IPS-11a (cell line): ENCODE results near the gene PEF1.

Experiments
- H3K4me3 ChIP-seq: one replicate; pipeline ENCODE4 v1.5.1; 2013; ENCODE audit warnings: low read depth, low read length, control low read depth

PEF1 gene

GRCh38 chr1:31644560-31645273 is at the start of gene PEF1:
PEF1 (minus strand) TSS chr1:31644876; CDS start chr1:31644864, 12 bp downstream.
- H3K4me3 ChIP-seq = peak within 1 kb of the TSS; percentile 98

GRCh38 chr1:31693231-31693630 is 48.6 kb upstream of the PEF1 start:
- no peak overlapping the region for H3K4me3 ChIP-seq

GRCh38 chr1:31691951-31692350 is 47.3 kb upstream of the PEF1 start:
- H3K4me3 ChIP-seq = no peak overlapping the region

GRCh38 chr1:31691446-31691845 is 46.8 kb upstream of the PEF1 start:
- no peak overlapping the region for H3K4me3 ChIP-seq

- H3K4me3 ChIP-seq = no peak overlapping the region
Observed at GRCh38 chr1:31690921-31691320, 46.2 kb upstream of the PEF1 start.

- H3K4me3 ChIP-seq = no peak overlapping the region
Observed at GRCh38 chr1:31689854-31690253, 45.2 kb upstream of the PEF1 start.

- no peak overlapping the region for H3K4me3 ChIP-seq
Observed at GRCh38 chr1:31689379-31689778, 44.7 kb upstream of the PEF1 start.

GRCh38 chr1:31688233-31688918 is 43.7 kb upstream of the PEF1 start:
- no peak overlapping the region for H3K4me3 ChIP-seq

GRCh38 chr1:31687601-31688000 is 42.9 kb upstream of the PEF1 start:
- no peak overlapping the region for H3K4me3 ChIP-seq

- no peak overlapping the region for H3K4me3 ChIP-seq
Observed at GRCh38 chr1:31685795-31686194, 41.1 kb upstream of the PEF1 start.

GRCh38 chr1:31683997-31684396 is 39.3 kb upstream of the PEF1 start:
- H3K4me3 ChIP-seq = no peak overlapping the region

GRCh38 chr1:31681415-31681814 is 36.7 kb upstream of the PEF1 start:
- no peak overlapping the region for H3K4me3 ChIP-seq

- H3K4me3 ChIP-seq = no peak overlapping the region
Observed at GRCh38 chr1:31679676-31680230, 35.1 kb upstream of the PEF1 start.

GRCh38 chr1:31679091-31679490 is 34.4 kb upstream of the PEF1 start:
- H3K4me3 ChIP-seq = no peak overlapping the region

GRCh38 chr1:31678681-31679080 is 34.0 kb upstream of the PEF1 start:
- no peak overlapping the region for H3K4me3 ChIP-seq

GRCh38 chr1:31677949-31678348 is 33.3 kb upstream of the PEF1 start:
- H3K4me3 ChIP-seq = no peak overlapping the region

- no peak overlapping the region for H3K4me3 ChIP-seq
Observed at GRCh38 chr1:31677401-31677800, 32.7 kb upstream of the PEF1 start.

- H3K4me3 ChIP-seq = no peak overlapping the region
Observed at GRCh38 chr1:31675756-31676155, 31.1 kb upstream of the PEF1 start.

GRCh38 chr1:31675161-31675560 is 30.5 kb upstream of the PEF1 start:
- no peak overlapping the region for H3K4me3 ChIP-seq

GRCh38 chr1:31674626-31675025 is 29.9 kb upstream of the PEF1 start:
- no peak overlapping the region for H3K4me3 ChIP-seq

- H3K4me3 ChIP-seq = no peak overlapping the region
Observed at GRCh38 chr1:31673433-31673832, 28.8 kb upstream of the PEF1 start.

GRCh38 chr1:31672986-31673385 is 28.3 kb upstream of the PEF1 start:
- H3K4me3 ChIP-seq = no peak overlapping the region
